GM04503 (cell line): ENCODE measurements around the gene OR2A7.
"Not testable (repeated sequence)": the region's sequence is repeated elsewhere in the genome, so short reads cannot be mapped to it uniquely, and the experiment has no call there.

ENCODE experiments used
- DNase-seq: peaks from one replicate; pipeline ENCODE4 v3.0.0-alpha.2; 2012; ENCODE audit warnings: low read depth

Gene OR2A7

GRCh38 chr7:144252307-144252706, 12.3 kb downstream of the OR2A7 start:
- not testable (repeated sequence) for DNase-seq

DNA sequence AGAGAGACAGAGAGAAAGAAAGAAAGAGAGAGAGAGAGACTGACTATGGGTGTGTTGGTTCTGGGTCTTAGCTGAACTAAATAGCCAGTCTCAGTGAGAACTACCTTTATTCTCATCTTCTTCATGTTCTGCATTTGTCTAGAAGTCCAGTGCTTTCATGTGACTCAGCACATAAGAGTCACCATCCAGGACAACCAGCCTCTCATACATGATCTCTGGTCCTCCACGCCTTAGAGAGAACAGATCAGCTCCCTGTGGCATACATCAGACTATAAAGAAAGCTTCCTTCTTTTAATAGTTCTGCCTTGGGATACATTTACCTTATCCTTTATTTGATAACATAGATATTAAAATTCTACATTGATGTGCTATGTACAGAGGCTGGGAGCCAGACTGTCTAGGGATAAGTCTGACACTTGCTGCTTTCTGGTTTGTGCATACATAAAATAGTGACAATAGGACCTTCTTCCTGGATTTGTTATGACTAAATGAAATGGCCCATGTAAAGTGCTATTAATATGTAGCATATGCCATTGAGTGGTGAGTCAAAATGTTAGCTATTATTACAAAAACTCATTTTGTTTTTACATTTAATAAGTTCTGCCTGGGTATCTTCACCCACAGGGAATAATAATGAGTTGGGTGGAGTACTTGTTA, 16.8 kb downstream of the OR2A7 start:
- not testable (repeated sequence) for DNase-seq

DNA sequence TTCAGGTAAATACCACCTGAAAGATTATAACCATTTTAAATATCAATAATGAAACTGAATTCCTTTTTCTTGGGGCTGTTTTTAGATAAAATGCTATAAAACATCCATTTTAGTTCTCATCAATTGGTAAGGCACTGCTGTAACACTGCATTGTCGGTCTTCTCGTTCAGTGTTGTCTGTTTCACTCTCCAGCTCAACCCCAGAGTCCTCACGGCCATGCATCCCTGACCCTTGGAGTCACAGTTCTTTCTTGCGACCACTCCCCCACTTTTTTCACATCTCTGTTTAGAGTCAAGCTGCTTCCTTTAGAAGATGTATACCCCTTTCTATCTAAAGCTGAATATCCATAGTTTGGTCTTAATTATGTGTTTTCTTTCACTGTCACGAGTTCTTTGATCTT, 17.6 kb downstream of the OR2A7 start:
- not testable (repeated sequence) for DNase-seq

DNA sequence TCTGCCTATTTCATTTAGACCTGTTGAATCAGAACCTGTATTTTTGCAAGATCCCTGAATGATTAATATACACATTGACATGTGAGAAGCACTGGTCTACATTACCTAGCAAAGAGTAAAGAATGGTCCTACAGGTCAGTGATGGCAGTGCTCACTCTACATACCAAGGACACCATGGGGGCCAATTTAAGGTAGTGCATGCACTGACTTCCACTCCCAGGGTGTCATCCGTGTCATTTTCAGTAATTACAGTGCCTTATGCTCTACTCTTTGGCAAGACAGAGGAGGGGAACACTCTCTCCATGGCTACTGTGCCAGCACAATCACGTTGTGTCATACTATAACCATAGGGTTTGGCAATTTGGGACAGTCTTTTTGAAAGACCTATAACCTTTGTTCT, 19.2 kb downstream of the OR2A7 start:
- DNase-seq: not testable (repeated sequence)

DNA sequence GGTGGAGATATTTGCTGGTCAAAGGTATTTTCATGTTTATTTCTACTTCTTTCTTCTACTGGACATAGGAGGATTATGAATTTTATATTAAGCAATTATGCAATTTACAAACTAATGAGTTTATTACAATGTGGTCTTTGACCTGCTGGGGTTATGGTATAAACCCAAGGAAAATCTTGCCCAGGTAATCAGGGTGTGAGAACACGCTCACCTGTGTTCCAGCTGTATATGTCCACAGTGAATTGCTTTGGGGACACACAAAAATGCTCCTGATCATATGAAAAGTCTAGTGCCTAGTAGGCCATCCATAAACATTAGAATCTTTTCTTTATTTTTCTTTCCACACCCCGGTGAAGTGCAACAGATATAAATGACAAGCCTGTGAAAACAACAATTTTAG, 25.2 kb downstream of the OR2A7 start, which contains the start of gene OR2A42:
Gene OR2A42 (minus strand): TSS at position 241 of the 400 bp plus-strand sequence. CDS start 6,762 bp downstream, outside the sequence.
- not testable (repeated sequence) for DNase-seq

GRCh38 chr7:144238530-144239082, 26.0 kb downstream of the OR2A7 start:
- DNase-seq: not testable (repeated sequence)

DNA sequence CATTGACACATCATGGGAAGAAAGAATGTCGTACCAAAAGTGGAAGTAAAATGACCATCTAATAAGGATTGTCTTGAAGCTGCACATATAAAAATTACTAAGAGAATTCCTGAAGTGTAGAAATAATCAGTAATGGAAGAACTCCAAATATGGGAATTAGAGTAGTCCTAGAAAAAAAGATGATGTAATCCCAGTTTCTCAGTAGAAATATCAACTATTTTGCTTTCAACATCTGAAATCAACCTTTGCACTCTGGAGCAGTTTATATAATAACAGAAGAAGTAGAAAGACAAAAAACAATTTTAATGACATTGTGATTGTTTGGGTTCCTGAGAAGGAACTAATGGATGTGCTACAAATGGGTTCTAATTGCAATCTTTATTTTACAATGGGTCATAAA, 31.6 kb downstream of the OR2A7 start:
- not testable (repeated sequence) for DNase-seq

- DNase-seq: not testable (repeated sequence)
Observed at GRCh38 chr7:144231027-144231426, 33.6 kb downstream of the OR2A7 start.

DNA sequence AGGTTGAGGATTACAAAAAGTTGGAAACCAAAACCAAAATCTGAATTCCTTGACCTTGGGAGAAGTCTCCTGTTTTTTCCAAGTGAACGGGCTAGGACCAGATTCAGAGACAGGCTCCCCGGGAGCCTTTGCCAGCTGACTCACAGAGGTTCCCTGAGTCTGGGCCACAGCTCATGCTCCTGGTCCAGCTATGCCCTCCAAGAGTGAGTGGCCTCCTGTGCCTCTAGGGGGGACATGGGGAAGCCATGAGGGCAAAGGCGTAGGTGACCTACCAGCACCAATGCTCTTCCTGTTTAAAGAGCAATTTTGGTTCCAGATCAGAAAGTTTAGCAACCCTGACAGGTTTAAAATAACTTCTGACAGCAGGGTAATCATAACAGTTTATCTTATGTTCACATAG, 35.8 kb downstream of the OR2A7 start:
- not testable (repeated sequence) for DNase-seq

DNA sequence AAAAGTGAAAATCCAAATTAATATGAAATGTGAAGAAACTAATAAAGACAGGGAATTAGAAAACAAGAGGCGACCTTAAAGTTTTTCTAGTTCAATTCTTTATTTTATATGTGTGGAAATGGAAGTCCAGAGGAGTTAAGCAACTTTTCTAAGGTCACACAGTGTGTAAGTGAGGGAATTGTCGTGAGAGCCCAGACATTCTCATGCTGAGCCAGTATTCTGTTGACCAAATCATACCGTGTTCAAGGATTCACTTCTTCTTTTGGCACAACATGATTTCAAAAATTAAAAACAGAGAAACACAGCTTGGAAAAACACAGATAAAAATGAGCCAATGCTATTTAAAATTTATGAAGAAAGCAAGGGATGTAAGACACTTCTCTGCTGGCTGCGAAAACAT, 37.7 kb downstream of the OR2A7 start:
- DNase-seq: not testable (repeated sequence)

- DNase-seq: not testable (repeated sequence)
Observed at GRCh38 chr7:144223675-144224074, 40.9 kb downstream of the OR2A7 start.

DNA sequence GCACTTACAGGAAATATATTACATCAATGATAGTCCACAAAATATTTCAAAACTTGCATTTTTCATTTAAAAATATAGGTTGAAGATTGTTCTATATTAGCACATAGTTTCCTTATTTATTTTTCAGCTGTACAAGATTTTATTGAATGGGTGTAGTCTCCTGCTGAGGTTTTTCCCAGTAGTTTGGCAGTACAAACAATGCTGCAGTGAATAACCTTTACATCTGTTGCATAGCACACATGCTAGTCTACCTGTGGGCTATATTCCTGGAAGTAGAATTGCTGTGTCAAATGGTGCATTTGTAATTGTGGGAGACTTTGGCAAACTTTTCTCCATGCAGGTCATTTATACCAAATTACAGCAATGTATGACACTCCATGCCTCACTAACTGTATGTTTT, 44.1 kb downstream of the OR2A7 start:
- DNase-seq: not testable (repeated sequence)

DNA sequence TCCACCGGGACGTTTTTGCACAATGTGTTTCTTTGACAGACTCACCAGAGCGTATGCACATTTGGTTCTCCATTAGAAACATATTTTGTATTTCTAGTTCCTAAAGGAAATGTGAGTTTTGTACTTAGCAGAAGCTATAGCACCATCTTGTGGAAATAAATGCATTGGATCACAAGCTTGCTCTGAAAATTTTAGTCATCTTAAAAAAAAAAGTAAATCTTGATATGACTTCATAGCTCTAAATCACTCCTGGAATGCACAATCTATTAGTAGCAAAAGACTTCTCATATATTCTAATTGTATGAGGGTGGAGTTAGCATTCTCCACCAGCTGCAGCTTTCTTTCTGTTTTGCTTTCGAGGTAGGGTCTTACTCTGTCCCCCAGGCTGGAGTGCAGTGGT, 45.4 kb downstream of the OR2A7 start:
- DNase-seq: not testable (repeated sequence)

GRCh38 chr7:144218581-144218980, 46.0 kb downstream of the OR2A7 start:
- not testable (repeated sequence) for DNase-seq

GRCh38 chr7:144217200-144217599, 47.4 kb downstream of the OR2A7 start:
- not testable (repeated sequence) for DNase-seq
